ENCODE results near the gene PCDH7. TPM values are rescaled to one million over a fixed set of nuclear protein-coding genes. Genes with fewer than 3 reads are reported as not detected.

Gene PCDH7
- total RNA-seq, 6 donors from 2014 or later = 2.0 to 12.9 (median 5.9) TPM

GRCh38 chr4:30718641-30719453 is 1.3 kb upstream of the PCDH7 start:
- no peaks in the 10 kb centered on the region for H3K9me3 ChIP-seq
- peak overlapping the region in 3 of 4 donors; percentile 15 to 74 (median 54) for H3K27ac ChIP-seq
- peaks cover 0 to 57% (median 27%) of the 10 kb centered on the region in 4 donors for H3K27me3 ChIP-seq
- TF ChIP-seq POLR2A (IDR thresholded peaks at IDR 0.05) (no peak), CTCF (IDR thresholded peaks at IDR 0.05) (peak in 1 of 6 experiments; percentile 5)
- peaks cover 22 to 63% (median 39%) of the 10 kb centered on the region in 4 donors for H3K4me1 ChIP-seq
- no peak for ATAC-seq (ENCODE audit: low FRiP score in 2 of 2)
- DNase-seq = peak in 1 of 2 donors; percentile 17
- 1 to 2% methylated on average over 26 to 33 of the region's 33 CpGs for WGBS, 2 donors
- H3K36me3 ChIP-seq = no peaks in the 10 kb centered on the region
- H3K4me3 ChIP-seq = peak overlapping the region in 3 of 4 donors; percentile 45 to 58 (median 56)

GRCh38 chr4:30719454-30720020 is 632 bp upstream of the PCDH7 start:
- TF ChIP-seq POLR2AphosphoS5 (IDR thresholded peaks at IDR 0.05) (no peak), CTCF (IDR thresholded peaks at IDR 0.05) (no peak), POLR2A (IDR thresholded peaks at IDR 0.05) (no peak), EP300 (IDR thresholded peaks at IDR 0.05) (no peak)
- Histone ChIP-seq H3K9me3 (no peaks in the 10 kb centered on the region), H3K27ac (peak overlapping the region in 3 of 4 donors; percentile 15 to 74 (median 54)), H3K4me3 (peak overlapping the region in 3 of 4 donors; percentile 45 to 58 (median 56)), H3K4me1 (peaks cover 22 to 63% (median 39%) of the 10 kb centered on the region in 4 donors), H3K36me3 (no peaks in the 10 kb centered on the region), H3K27me3 (peaks cover 0 to 57% (median 27%) of the 10 kb centered on the region in 4 donors)
- ATAC-seq (ENCODE audit: low FRiP score in 2 of 2) (peak; percentile 64 to 66), DNase-seq (peak in 1 of 2 donors; percentile 83)
- WGBS, 2 donors = 0 to 2% methylated on average over 16 to 38 of the region's 42 CpGs

GRCh38 chr4:30720661-30721184 is 554 bp downstream of the PCDH7 start:
- Histone ChIP-seq H3K27me3 (peaks cover 0 to 57% (median 27%) of the 10 kb centered on the region in 4 donors), H3K9me3 (no peaks in the 10 kb centered on the region), H3K36me3 (no peaks in the 10 kb centered on the region), H3K27ac (peak overlapping the region in 1 of 4 donors; percentile 74), H3K4me1 (peaks cover 22 to 63% (median 39%) of the 10 kb centered on the region in 4 donors), H3K4me3 (peak overlapping the region in 3 of 4 donors; percentile 45 to 58 (median 56))
- ATAC-seq (ENCODE audit: low FRiP score in 2 of 2) (peak in 1 of 2 donors; percentile 21), DNase-seq (peak in 1 of 2 donors; percentile 83)
- TF ChIP-seq POLR2AphosphoS5 (IDR thresholded peaks at IDR 0.05) = no peak
- TF ChIP-seq EP300 (IDR thresholded peaks at IDR 0.05) = no peak
- no peak for TF ChIP-seq POLR2A (IDR thresholded peaks at IDR 0.05)
- TF ChIP-seq CTCF (IDR thresholded peaks at IDR 0.05) = no peak
- WGBS, 2 donors = 1 to 13% methylated on average over 18 to 32 of the region's 41 CpGs

- ATAC-seq (ENCODE audit: low FRiP score in 2 of 2) (peak in 1 of 2 donors; percentile 65), DNase-seq (peak in 1 of 2 donors; percentile 90)
- H3K27ac ChIP-seq = peak overlapping the region in 2 of 4 donors; percentile 19 to 74
Observed at GRCh38 chr4:30721185-30722091, 1.3 kb downstream of the PCDH7 start.

More at GRCh38 chr4:30721185-30722091, 1.3 kb downstream of the PCDH7 start:
- H3K4me1 ChIP-seq = peaks cover 20 to 61% (median 38%) of the 10 kb centered on the region in 4 donors
- peaks cover 0 to 57% (median 27%) of the 10 kb centered on the region in 4 donors for H3K27me3 ChIP-seq
- H3K9me3 ChIP-seq = no peaks in the 10 kb centered on the region
- 3 to 5% methylated on average over 12 to 58 of the region's 95 CpGs for WGBS, 2 donors
- H3K36me3 ChIP-seq = no peaks in the 10 kb centered on the region
- no peak for TF ChIP-seq POLR2AphosphoS5 (IDR thresholded peaks at IDR 0.05)
- peak in 5 of 6 experiments; percentile 31 to 75 (median 46) for TF ChIP-seq CTCF (IDR thresholded peaks at IDR 0.05)
- peak overlapping the region in 3 of 4 donors; percentile 45 to 58 (median 56) for H3K4me3 ChIP-seq
